HG02973 (cell line): ENCODE data around the gene PPP4C.
A peak's percentile ranks its signal among the peaks of the same experiment; 100 is the strongest.

Experiments
- ATAC-seq: cut with Tn5 transposase; IDR thresholded peaks from one replicate; pipeline ENCODE4 v1.9.1; 2021; ENCODE audit warnings: moderate library complexity; ENCODE audit not compliant: unreplicated experiment

The PPP4C gene

GRCh38 chr16:30079480-30079879, 3.7 kb downstream of the PPP4C start:
- no peak for ATAC-seq

GRCh38 chr16:30082545-30083090, 6.8 kb downstream of the PPP4C start:
- no peak for ATAC-seq

- ATAC-seq: no peak
Observed at GRCh38 chr16:30083216-30084055, 7.6 kb downstream of the PPP4C start.

GRCh38 chr16:30084096-30084815, 8.5 kb downstream of the PPP4C start:
- ATAC-seq: no peak

GRCh38 chr16:30084816-30085159, 9.0 kb downstream of the PPP4C start:
- no peak for ATAC-seq

GRCh38 chr16:30085247-30085646, 9.5 kb downstream of the PPP4C start:
- ATAC-seq: no peak

GRCh38 chr16:30085820-30086219, 10.0 kb downstream of the PPP4C start:
- no peak for ATAC-seq

- ATAC-seq: no peak
Observed at GRCh38 chr16:30086291-30087140, 10.7 kb downstream of the PPP4C start.

- ATAC-seq: no peak
Observed at GRCh38 chr16:30087181-30087898, 11.5 kb downstream of the PPP4C start.

GRCh38 chr16:30088237-30088831, 12.5 kb downstream of the PPP4C start:
- ATAC-seq: no peak

GRCh38 chr16:30088832-30089624, 13.2 kb downstream of the PPP4C start:
- no peak for ATAC-seq

- ATAC-seq: no peak
Observed at GRCh38 chr16:30090610-30091331, 15.0 kb downstream of the PPP4C start.

- peak; percentile 53 for ATAC-seq
Observed at GRCh38 chr16:30091474-30092372, 15.9 kb downstream of the PPP4C start, which contains the start of gene TBX6. TBX6 (minus strand) TSS chr16:30091924; CDS start chr16:30091193, 731 bp downstream.

GRCh38 chr16:30092373-30093010, 16.7 kb downstream of the PPP4C start:
- peak; percentile 32 for ATAC-seq

- ATAC-seq: no peak
Observed at GRCh38 chr16:30094541-30095165, 18.9 kb downstream of the PPP4C start.
